NCI-H1436 (cell line): ENCODE data around the gene SOBP.

Experiments
- DNase-seq: peaks from one replicate; lab custom pipeline; 2025; lab: John Stamatoyannopoulos, UW

SOBP gene

DNA sequence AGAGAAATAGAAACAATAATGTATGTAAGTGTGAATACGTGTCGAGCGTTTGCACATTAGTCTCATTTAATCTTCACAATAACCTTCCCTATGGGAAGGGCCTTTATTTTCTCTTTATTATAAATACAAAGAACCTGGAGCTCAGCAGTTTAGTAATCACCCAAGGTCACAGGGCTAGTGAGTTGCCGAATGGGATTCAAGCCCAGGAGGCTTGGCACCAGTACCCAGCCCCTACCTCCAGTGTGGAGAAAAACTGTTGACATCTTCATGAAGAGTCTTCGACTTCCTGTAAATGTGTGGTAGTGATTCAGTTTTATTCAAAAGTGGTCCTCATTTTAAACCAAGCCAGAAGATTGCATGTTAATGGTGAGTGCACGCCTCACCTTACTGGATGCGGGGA lies 171.4 kb downstream of the SOBP start:
- DNase-seq = no peak

DNA sequence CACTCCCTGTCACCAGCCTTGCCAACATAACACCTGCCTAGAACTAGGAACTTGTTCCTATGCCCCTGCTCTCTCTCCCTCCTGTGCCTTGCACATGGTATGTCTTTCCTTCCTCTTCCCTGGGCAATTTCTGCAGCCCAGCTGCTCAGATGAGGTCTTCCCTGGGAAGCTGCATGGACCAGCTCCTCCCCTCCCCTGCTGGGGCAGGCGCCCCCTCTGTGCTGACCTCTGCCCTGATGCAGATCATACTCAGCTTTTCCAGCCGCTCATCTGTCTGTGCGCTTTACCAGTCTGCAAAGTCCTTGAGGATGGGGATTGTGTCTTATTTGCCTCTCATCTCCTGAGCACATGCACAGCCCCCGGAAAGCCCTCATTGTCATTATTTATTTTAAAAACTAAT lies 172.4 kb downstream of the SOBP start:
- DNase-seq = no peak

DNA sequence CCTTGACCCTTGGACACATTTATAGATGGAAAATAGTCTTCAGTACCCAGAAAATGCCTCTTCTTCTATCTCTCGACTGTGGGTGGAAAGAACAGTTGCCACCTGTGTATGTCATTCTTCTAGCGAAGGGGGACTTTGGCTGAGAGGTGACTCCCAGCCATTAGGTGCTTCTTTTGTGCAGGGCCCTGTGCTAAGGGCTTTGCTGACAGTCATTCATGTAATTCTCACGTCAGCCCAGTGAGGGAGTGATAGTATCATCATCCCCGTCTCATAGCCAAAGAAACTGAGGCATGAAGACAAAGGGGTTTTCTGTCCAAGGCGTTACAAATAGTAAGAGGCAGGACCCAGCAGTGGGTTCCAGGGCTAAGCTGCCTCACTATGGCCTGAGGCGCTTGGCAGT lies 173.4 kb downstream of the SOBP start:
- no peak for DNase-seq

DNA sequence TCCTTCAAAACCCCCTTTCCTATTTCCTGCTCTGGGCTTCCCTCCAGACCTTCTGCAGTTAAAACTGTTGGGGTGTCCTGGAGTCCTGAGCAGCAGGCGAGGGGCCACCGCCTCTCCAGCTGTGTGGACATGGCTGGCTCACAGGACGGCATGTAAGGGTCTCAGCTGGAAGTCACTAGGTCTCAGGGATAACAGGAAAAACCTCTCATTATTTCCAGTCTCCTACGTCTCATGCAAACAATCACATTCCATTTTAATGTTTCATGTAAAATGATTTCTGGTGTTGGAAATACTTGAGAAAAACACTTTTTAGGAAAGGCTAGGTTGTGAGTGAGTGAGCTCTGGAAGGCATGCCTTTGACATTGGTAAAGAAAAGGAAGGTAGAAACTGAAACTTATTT lies 175.5 kb downstream of the SOBP start:
- DNase-seq = no peak

DNA sequence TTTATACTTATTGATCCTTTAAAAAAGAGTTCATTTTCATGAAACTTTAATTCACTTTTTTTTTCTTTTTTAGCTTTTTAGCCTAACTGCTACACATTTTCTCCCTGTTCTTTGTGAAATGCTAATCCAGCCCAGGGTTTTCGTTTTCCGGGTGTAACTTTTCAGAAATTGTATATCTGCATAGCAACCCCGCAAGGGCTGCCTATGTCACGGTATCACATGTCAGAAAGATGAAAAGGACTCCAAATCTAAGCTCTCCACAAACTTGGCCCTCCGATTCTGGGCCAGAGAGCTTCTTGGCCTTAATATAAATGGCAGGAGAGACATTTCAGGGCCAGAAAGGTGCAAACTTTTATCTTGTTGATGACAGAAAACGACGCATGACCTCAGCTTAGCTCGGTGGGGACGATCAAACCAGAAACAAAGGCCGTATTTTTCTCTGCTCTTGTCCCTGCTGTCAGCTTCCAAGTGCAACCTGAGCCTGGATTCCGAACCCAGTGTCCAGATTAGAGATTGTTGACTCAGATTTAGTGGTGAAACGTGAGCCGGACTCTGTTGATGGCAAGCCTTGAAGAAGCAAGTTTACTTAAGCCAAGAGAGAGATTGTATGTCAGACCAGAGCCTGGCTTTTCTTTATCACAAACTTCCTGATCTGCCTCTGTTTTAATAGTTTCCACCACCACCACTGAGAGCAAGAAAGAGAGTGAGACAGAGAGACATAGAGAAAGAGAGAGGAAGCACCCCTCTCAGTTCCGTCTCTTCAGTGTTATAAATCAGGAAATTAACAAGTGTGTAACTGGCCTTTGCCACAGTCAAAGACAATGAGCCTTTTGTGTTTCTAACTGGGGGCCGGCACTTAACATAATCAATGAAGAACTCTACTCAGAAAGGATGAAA lies 176.4 kb downstream of the SOBP start:
- DNase-seq = no peak

DNA sequence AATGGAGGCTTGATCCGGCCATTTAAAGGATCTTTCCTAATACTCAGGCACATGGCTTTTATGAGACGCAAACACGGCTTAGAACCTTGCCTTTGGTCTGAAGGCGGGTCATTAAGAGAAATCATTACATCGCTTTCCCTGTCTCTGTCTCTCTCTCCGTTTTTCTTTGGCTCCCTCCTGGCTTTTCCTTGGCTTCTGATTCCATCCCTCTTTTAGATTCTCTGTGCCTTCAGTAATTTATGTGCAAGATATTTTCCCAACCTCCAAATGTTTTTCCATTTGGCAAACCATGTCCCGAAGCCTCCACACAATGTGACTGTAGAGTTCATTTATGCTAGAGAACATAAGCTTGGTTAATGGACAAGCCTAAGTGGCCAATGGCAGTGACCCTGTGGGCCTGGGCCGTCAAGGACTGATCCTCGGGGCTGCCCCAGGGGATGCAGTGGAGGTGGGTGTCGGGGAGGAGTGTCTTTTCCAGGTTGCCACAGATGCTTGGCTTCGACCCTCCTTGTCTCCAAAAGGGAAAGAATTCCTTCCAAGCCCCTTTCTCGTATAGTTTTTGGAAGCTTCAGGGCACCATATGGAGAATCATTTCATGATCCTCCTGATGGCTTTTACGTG lies 177.2 kb downstream of the SOBP start:
- DNase-seq = no peak

DNA sequence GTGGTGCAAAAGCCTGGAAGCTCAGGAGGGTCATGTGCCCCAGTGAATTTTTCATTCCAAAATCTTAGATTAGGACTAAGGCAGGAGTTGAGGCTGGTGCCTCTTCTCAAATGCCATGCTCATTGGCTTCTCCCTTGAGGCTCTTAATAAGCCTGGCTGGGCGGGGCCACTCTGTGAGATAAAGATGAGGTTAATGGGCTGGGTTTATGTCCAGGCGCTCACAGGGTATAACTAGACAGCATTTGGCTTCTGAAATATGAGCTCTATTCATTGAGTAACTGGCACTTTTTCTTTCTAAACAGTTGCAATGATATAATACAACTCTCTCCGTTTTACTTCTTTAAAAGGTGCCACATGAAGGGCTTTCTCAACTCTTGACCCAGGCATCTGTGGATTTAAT lies 177.9 kb downstream of the SOBP start:
- DNase-seq = peak; percentile 39

DNA sequence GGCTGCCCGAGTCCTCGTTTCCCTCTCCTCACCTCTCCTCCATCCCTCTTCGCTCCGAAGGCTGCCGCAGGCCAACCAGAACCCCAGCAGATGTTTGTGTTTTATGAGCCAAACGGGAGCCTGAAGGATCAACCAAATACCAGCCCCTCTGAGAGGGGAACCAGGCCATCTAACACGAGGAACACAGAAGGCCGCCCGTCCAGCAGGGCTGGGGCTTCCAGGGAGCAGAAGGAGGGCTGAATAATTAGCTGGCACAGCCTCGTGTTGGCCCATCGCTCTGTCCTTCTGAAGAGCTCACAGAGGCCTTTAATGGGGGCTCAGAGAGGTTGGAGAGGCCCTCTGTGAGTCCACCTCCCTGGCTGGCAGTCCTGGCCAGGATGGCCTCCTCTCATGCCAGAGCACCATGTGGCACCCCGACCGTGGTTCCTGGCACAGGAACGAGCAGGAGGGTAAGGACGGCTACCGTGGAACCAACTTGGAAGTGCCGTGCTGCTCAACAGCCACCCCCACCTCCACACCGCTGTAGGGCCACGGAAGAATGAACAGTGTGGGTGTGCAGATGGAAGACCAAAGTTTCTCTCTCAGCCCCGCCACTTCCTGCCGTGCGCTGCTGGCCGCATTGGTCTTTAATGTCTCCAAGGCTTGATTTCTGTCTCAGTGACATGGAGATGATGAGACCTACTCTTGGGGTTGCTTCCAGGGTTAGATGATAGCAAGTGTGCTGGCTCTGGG lies 179.0 kb downstream of the SOBP start:
- no peak for DNase-seq

DNA sequence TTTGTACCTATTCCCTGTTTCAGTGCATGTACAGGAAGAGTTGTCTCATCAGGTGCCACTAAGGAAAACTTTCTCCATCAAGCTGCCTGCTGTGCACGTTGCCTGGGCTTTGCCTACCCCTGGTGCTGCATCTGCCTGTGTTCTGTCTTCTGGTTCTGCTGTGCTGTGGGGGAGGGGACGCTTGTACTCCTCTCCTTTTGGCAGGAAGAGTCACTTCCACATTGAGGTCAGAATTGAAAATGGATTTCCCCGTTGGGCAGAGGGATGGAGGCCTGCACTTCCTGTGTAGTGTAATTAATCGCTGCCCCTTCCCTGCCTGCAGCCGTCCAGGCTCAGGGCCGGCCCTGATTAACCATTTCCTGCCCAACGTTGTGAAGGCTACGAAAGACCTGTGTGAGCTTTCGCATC lies 180.9 kb downstream of the SOBP start:
- DNase-seq = no peak

DNA sequence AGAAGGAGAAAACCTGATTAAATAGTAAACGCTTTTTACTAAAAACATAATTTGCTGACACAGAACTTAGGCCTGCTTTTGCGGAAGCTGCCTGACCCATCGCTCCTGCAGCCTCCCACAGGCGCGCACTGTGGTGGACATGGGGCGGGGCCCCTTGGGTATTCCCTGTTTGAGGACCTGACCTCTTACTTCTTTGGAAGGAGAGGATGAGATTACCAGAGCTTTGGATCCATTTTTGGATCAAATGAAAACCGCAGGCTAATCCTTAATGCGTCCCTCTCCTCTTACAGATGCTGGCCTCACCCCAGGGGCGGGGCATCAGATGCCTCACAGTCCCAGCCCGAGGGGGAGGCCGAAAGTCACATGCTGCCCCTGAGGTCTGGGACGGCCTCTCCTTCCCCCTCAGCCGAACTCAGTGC lies 183.2 kb downstream of the SOBP start:
- DNase-seq = no peak

DNA sequence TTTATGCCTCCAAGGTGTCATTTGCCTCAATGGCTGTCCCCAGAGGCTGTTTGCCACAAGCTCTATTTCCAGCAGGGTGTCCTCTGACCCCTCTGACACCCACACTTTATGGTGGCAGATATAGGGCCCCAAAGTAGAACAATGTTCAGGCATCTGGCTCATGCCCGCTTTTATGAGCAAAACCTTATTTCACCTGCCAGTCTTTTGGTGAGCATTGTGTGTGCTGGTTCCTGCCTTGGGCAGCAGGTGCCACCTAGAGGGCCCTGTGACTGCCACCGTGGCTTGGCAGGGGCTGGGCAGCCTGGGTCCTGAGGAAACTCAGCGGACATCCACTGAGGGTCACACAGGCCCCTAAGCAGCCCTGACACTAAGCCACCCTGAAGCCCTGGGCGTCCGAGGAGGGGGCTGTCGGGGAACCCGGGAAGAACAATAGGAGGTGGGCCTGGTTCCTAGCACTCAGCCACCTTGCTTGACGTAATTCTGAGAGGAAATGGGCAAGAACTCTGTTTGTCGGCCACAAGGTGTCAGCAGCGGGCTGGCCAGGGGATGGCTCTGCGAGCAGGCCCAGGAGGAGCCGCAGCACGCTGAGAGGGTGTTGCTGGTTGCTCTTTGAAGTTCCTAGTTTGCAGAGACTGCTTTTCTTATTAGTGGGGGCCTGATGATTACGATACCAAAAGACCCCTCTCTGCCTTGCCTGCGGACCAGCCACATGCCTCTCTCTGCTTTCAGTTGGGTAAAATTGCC lies 185.2 kb downstream of the SOBP start:
- DNase-seq = peak; percentile 88

DNA sequence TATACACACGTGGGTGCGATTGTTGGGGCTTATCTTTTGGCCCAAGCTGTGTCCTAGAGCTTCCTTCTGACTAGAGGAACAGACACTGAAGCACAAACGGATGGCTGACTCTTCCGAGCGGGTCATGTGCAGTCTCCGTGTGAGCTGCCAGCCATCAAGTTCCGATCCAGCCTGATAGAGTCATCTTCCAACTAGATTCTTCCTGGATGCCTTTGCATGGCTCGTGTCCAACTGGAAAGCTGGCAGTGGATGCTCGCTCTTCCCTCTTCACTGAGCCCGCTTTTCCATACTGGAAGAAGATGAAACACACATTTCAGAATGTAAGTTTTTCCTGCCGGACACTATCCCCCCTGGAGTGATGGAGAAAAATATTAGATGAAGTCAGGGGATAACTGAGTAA lies 186.1 kb downstream of the SOBP start:
- DNase-seq = no peak

DNA sequence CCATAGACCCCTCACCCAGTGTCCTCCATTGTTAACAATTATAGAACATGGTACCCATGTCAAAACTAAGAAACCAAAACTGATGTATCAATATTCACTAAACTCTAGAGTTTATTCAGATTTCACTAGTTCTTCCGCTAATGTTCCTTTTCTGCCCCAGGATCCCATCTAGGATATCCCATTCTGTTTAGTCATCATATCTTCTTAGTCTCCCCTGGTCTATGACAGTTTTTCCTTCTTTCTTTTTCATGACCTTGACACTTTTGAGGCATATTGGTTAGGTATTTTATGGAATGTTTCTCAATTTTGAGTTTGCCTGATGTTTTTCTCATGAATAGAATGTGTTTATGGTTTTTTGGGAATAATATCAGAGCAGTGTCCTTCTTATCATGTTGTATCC lies 187.5 kb downstream of the SOBP start:
- no peak for DNase-seq

DNA sequence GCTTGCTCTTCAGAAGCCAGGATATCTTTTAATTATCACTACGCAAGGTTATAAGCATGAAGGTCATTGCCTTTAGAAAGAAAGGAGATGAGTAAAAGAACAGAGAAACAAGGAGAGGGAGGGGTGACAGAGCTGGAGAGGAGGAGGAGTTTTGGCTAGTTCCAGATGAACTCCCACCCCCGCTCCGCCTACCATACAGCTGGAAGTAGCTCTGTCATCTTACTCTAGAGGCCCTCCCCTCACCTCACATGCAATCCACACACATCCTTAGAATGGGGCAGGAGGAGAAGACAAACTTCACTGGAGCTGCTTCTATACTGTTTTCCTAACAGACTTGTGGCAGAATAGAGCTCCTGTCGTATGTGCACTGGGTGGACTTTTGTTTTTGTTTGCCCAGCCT lies 189.5 kb downstream of the SOBP start:
- DNase-seq = no peak

DNA sequence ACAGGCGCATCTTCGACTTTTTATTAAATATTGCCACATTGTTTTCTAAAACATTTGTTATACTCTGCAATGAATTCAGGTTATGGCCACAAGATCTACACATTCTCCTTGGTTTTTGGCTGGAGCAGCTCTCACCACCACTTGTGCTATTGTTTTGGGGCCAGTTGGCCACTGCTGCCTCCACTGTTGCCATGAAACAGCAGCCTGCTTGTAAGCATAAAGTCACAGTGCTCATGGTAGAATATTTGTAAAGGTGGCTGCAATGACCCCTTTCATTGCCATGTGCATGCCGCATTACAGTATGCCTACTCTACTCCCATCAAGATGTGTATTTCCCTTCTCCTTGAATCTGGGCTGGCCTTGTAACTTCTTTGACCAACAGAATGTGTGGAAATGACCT lies 192.8 kb downstream of the SOBP start:
- no peak for DNase-seq

DNA sequence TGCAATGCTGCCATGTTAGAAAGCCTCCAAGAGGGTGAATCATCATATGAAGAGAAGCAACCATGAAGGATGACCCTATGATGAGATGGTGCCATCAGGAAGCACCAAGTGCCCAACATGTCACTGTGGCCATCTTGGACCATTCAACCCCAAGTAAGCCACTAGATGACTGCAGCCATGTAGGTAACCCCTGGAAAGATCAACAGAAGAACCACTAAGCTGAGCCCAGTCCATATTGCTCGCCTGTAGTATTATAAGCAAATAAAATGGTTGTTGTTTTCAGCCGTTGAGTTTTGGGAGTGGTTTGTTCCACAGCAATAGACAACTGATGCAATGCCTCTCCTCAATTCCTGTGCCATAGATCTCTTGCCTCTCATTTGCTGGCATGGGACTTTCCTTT lies 193.3 kb downstream of the SOBP start:
- DNase-seq = no peak

DNA sequence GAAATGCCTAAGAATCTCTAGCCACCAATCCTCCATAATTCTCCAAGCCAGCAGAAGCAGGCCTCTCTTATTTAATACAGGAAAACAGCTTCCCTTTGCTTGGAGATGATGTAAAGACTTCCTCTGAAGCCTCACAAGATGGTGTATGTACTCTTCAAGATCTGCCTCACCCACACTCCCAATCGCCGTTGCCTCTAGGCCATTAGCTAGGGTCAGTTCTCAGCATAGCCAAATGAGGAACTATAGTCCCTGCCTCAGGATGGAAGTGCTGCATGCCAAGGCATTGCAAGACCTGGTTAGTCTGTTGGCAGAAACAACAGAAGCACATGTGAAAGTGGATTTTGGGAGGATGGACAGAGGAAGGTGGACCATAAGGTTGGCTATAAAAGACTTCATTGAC lies 195.1 kb downstream of the SOBP start:
- DNase-seq = no peak

DNA sequence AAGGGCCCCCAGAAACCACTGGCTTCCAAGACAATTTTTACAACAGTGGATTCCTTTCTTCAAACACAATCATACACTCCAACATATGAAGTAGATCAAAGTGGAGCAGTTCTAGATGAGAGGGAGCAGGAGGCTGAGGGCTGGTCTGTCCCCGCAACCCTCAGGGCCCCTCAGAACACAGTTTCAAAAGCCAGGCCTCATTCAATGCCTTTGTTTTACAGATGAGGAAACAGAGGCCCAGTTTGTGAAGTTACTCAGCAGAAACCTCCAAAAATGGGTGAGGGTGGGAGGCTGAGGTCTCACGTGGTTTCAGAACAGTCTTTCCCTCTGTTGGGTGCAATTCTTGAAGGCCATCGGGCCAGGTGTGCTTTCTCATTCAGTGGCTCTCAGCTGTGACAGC lies 199.3 kb downstream of the SOBP start:
- no peak for DNase-seq

DNA sequence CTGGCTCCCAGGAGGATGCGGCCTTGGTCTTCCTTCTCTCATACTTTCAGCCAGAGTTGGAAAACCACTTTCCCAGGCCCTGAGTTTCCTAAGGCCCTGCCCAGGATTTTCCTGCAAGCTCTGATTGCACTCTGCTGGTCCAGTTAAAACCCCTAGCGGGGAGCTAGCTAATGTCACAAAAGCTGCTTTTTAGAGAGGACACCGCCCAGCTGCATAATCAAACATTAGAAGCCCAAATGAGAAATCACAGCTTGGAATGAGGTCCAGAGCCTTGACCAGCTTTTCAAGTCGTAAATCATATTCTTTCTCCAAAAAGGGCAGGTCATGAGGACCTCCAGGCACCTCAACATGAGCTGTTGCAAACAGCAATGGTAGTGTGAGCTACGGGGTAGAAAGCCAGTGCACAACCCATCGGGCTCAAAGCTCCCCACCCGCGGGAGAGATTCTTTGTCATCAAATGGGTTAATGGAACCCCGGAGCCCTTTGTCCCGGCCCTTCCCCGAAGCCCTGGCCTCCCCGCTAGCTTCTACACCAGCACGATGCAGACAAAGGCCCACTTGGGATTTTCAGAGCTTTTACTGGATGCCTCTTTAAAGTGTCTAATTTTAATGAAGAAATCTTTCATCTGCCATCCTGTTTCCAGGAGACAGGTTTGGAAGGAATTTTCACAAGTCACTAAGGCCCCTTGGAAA lies 200.2 kb downstream of the SOBP start:
- no peak for DNase-seq

DNA sequence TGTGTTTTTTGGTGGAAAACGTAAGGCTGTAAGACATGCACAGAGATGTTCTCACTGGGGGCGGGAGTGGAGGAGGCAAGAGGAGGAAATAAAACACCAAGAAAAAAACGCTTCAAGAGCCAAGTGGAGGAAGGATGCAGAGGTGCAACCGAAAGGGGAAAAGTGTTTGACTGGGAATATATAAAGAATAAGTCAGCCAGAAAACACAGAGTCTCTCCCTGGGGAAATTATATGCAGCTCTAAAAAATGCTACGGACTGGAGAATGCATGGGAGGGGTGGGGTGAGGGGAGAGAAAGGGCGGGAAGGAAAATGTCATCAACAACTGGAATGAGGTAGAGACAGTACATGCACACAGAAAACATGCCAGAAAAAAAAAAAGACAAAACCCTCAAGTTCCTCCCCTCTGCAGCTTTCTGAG lies 200.7 kb downstream of the SOBP start:
- DNase-seq = no peak

DNA sequence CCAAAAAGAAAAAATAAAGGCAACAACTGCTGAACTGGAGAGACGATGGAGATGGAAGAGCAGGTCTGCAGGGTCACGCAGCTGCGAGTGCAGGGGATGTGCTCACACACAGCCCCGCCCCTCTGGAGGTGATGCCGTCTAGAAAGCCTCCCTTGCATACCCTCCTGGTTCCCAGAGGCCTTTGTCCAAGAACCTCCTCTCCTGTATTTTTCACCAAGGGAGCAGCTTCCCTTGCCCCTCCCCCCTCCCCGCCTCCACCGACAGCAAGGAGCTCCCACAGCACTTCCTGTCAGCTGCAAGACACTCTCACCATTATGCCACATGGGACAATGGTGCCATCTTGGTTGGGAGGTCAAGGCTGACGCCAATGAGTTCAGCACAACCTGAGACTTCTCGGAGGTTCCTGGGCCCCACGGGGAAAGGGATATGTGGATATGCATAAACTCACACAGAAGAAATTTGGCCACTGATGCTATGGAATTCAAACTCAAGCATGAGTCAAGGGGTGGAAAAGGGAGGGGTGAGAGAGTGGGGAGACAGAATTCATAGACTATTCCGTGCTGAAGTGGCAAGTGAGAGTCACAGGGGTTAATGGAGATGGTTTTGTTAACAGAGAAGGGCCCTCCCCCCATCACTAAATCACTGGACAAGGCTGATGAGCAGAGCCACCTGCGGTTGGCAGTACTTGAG lies 201.3 kb downstream of the SOBP start:
- no peak for DNase-seq
